Stimulated activated naive CD4-positive, alpha-beta T cell (primary cell): ENCODE measurements around the gene CAPS.
"Not testable (repeated sequence)": the region's sequence is repeated elsewhere in the genome, so short reads cannot be mapped to it uniquely, and the experiment has no call there.

Experiments used
- DNase-seq, 6 experiments: peaks; one replicate each; lab custom pipeline; 2025; lab: John Stamatoyannopoulos, UW

Gene CAPS

GRCh38 chr19:5957170-5957569 is 43.1 kb downstream of the CAPS start:
- no peak for DNase-seq

- DNase-seq, result no peak
These were observed 44.2 kb downstream of the CAPS start for GRCh38 chr19:5958074-5958850.

GRCh38 chr19:5958851-5959122 is 44.7 kb downstream of the CAPS start:
- DNase-seq, result no peak

DNA sequence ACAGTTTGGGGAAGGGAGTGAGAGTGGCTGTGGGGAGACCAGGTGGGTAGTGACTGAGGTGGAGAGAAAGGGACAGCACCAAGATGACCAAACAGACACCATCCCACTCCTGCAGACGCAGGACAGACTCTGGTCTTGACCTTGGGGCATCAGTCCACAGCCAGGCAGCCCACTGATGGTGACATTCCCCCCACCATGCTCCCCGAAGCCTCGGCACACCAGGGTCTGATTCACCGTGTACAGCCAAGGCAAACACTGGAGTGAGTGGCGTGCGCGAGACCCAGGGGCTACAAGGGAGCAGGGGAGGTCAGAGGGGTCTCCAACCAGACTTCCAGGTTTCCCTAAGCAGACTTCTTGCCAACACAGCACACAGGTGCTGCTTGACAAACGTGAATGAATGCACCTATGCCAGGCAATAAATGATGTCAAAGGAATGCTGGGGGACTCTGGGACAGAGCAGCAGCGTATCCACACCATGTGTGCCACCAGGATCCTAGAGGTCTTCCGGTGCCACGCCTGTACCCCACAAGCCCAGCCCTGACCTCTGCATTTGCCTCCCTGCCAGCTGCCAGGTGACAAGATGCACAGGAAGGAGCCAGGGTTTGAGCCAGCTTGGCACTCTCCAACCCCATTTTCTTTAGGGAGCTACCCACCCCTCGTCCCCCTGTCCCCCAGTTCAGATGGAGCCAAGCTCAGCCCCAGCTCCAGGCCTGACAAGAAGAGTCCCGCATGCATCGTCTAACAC is 45.4 kb downstream of the CAPS start:
- DNase-seq, result no peak

DNA sequence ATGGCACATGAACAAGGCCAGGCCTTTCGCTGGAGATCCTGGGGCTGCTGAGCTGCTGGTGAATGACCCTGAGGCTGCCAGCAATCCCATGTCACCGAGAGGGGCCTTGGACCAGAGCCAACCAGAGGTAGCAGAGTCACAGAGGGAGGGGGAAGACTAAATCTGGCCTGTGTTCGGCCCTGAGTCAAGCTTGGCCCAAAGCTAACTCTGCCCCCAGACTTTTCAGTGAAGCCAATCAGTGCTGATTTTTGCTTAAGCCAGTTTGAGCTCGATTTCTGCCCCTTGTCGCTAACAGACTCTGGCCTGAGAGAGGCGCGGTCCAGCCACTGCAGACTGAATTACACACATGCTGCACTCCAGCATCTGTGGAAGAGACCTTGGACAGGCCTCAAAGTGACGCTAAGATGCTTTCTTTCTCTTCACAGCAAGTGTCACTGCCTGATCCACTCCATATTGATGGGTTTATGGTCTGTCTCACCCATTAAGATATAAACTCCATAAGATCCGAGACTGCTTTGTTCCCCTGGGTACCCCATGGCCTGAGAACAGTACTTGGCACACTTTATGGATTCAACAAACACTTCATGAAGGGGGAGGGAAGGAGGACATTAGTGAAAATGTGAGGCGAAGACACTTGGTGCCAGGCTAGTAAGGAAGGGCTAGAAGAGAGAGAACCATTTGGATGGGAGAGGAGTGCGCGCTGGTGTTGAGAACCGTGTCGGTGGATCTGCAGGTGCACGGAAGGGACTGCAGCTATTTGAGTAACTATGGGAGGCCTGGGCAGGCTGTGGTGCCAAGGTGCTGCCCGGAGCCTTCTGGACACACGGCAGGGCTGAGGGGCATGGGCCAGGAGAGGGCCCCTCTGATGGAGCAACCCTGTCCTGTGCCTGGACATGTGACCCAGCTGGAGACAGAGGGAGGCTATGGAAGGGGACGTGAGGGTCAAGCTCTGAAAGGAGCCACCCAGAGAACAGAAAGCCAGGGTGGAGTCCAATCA is 46.2 kb downstream of the CAPS start:
- DNase-seq, result no peak

DNA sequence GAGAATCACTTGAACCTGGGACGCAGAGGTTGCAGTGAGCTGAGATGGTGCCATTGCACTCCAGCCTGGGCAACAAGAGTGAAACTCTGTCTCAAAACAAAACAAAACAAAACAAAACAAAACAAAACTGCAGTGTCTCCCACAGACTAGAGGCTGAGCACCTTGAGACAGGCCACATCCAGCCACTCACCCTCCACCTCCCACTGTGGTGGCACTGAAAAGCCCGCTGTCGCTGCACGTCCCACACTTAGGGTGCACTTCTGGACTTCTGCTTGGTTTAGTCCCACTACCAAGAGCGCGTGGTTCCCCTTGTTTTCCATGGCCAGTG is 47.6 kb downstream of the CAPS start:
- DNase-seq, result not testable (repeated sequence)

DNA sequence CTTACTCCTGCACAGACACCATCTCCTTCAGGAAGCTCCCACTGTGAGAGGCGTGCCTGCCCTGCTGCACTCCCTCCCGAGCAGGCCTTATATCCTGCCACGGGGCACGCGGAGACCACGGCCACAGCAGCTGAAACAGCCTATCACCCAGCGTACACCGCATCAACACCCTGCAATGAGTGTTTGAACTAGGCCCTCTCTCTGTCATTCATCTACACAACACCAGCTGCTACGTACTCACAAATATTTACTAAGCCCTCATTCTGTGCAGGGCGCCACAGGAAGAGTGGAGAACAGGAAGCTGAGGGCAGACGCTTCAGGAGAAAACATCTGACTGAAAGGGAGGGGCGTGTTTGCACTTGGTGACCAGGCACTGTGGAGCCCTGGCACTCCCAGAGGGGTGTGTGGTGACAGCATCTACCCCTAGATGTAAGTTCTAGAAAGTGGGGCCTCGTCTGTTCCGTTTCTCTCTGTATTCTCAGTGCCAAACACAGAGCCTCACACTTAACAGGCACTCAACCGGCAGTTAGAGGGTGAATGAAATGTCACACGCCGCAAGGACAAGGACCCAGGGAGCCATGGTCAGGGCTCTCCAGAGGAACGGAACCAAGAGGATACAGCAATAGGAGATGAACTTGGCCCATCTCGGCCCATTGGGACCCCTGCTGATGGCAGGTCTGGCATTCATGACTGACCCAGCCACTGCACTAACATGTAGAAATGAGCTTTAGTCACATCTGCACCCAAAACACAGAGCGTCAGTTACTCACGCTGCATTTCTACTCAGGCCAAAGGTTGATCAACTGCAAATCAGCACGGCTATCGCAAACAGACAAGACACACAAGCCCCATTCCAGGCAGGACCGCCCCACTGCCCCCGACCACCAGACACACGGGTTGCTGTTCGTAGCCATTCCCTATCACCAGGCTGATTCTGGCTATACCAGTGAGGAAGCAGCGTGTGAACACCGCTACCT is 48.2 kb downstream of the CAPS start:
- peak; percentile 61 to 91 (median 77) for DNase-seq

DNA sequence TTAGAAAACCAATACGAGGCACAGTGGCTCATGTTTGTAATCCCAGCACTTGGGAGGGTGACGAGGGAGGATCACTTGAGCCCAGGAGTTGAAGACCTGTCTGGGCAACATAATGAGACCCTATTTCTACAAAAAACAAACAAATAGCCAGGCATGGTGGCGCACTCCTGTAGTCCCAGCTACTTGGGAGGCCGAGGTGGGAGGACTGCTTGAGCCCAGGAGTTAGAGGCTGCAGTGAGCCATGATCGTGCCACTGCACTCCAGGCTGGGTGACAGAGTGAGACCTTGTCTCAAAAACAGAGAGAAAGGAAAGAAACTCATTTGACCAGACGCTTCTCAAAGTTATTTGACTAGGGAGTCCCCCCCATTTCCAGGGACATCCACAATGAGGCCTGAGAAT is 49.2 kb downstream of the CAPS start:
- DNase-seq, result not testable (repeated sequence)

DNA sequence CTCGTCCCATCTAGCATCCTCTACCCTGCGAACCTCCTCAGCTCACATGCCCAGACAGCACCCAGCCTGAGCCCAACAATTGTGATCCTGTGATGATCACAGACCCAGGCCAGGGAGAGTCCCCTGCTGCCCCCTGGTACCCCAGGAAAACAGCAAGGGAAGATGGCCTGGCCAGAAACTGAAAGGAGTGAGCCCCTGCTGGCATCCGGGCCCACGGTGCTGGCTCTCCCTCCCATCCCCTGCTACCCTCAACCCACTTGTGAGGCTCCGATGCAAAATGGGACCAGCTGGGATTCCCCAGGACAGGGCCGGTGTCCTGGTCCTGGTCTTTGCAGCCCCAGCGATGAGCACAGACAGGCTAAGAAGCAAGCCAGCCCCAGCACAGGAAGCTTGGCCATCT is 49.8 kb downstream of the CAPS start:
- no peak for DNase-seq

DNA sequence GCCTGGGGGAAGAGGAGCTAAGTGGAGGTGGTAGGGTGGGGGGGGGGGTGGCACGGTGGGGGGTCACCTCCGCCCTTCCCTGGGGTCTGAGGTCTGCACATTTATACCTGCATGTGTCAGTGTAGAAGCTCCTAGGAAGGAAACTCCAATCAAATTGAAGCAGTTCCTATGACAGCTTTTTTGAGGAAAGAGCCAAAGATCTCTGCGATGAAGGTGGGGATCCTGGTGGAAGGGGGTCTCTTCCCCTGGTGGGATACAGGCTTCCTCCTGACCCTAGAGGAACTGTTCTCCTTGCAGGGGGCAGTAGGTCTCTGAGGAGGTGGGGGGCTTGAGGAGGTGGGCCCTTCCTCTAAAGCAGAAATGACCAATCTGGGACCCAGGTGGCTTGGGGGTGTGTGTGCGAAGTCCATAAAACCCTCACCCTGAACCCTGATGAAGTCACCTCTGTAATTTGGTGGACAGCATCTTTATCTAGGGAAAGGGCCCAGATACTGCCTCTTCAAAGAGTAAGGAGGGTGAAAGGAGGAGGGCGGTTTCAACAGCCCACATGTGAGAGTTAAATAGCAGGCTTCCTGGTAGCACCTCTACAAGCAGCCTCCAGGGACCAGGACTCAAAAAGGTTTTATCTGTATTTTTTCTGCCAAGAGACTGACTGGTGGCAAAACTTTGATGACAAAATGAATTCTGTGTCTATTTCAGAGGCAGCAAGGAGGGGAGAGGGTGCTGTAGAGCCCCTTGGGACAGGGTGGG is 50.9 kb downstream of the CAPS start:
- DNase-seq, result peak in 3 of 6 experiments; percentile 10 to 42 (median 39)
